Stimulated activated naive CD8-positive, alpha-beta T cell treated with anti-CD3 and anti-CD28 coated beads, Interleukin-15, Interleukin-2, amounts not matched to agents 100 ng/mL and 50 ng/mL, for 24 hours (primary cell): Measurements from ENCODE around the gene SMC3.
A peak's percentile ranks its signal among the peaks of the same experiment; 100 is the strongest.

Experiments
- H3K27ac Mint-ChIP-seq: one replicate; pipeline ENCODE4 v1.8.0; 2021; ENCODE audit warnings: mild to moderate bottlenecking, mixed read lengths
- H3K27me3 Mint-ChIP-seq: one replicate; pipeline ENCODE4 v1.8.0; 2021; ENCODE audit warnings: mixed read lengths
- H3K36me3 Mint-ChIP-seq: one replicate; pipeline ENCODE4 v1.8.0; 2021; ENCODE audit warnings: low read depth, mixed read lengths
- H3K4me1 Mint-ChIP-seq: one replicate; pipeline ENCODE4 v1.8.0; 2021; ENCODE audit warnings: low read depth, mixed read lengths
- H3K4me3 Mint-ChIP-seq: one replicate; pipeline ENCODE4 v1.8.0; 2021; ENCODE audit warnings: mild to moderate bottlenecking, mixed read lengths
- H3K9me3 Mint-ChIP-seq: one replicate; pipeline ENCODE4 v1.8.0; 2021; ENCODE audit warnings: mixed read lengths

The SMC3 gene

GRCh38 chr10:110533149-110533548 lies 34.3 kb upstream of the SMC3 start:
- Mint-ChIP-seq H3K27ac (peak overlapping the region; percentile 12), H3K4me1 (peaks cover 68% of the 10 kb centered on the region), H3K36me3 (no peaks in the 10 kb centered on the region), H3K4me3 (no peak overlapping the region), H3K27me3 (no peaks in the 10 kb centered on the region), H3K9me3 (no peaks in the 10 kb centered on the region)

DNA sequence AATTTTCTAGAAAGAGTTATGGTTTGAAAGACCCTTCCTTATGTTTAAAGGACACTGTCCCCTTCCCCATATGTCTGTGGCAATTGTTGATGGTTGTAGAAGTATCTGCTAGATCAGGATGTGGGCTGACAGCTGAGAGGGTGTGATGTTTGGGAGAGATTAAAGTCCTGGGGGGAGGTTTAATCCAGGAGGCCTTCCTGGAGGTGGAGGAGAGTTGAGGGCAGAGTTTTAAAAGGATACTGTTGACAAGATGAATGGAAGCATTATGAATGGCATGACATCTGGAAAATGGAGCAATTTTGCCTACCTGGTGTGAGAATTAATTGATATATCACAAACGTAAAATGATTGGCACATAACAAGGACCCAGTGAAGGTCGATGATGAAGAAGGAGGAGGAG lies 32.9 kb upstream of the SMC3 start:
- peaks cover 56% of the 10 kb centered on the region for H3K4me1 Mint-ChIP-seq
- peak overlapping the region; percentile 64 for H3K27ac Mint-ChIP-seq

GRCh38 chr10:110535958-110536891 lies 31.3 kb upstream of the SMC3 start:
- peaks cover 50% of the 10 kb centered on the region for H3K4me1 Mint-ChIP-seq
- no peaks in the 10 kb centered on the region for H3K9me3 Mint-ChIP-seq
- peak overlapping the region; percentile 61 for H3K4me3 Mint-ChIP-seq
- peak overlapping the region; percentile 97 for H3K27ac Mint-ChIP-seq
- H3K27me3 Mint-ChIP-seq, result no peaks in the 10 kb centered on the region
- no peaks in the 10 kb centered on the region for H3K36me3 Mint-ChIP-seq

More for the DNA sequence above, 32.9 kb upstream of the SMC3 start:
- Mint-ChIP-seq H3K4me3 (peak overlapping the region; percentile 35), H3K9me3 (no peaks in the 10 kb centered on the region), H3K27me3 (no peaks in the 10 kb centered on the region), H3K36me3 (no peaks in the 10 kb centered on the region)

DNA sequence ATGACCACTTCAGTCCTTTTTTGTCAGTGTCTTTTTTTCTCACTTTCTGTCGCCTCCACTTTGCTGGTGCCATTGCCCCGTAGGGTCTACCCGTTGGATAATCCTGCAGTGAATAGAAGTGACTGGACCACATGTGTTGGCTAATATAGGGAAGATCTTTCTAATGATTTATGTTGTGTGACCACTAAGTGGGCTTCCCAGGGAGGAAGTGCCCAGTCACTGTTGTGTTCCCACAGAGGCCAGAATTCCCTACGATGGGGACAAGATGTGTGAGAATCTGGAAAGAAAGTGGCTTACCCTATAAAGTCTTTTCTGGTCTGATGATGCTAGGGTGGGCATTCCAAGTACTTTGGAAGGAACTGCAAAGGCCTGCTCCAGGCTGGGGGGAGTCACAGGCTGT lies 28.4 kb upstream of the SMC3 start:
- no peaks in the 10 kb centered on the region for H3K9me3 Mint-ChIP-seq
- no peaks in the 10 kb centered on the region for H3K36me3 Mint-ChIP-seq
- H3K4me3 Mint-ChIP-seq, result no peak overlapping the region
- H3K27me3 Mint-ChIP-seq, result no peaks in the 10 kb centered on the region
- no peak overlapping the region for H3K27ac Mint-ChIP-seq
- H3K4me1 Mint-ChIP-seq, result peaks cover 46% of the 10 kb centered on the region

GRCh38 chr10:110540031-110540430 lies 27.5 kb upstream of the SMC3 start:
- Mint-ChIP-seq H3K27ac (no peak overlapping the region), H3K4me3 (no peak overlapping the region), H3K27me3 (no peaks in the 10 kb centered on the region)

DNA sequence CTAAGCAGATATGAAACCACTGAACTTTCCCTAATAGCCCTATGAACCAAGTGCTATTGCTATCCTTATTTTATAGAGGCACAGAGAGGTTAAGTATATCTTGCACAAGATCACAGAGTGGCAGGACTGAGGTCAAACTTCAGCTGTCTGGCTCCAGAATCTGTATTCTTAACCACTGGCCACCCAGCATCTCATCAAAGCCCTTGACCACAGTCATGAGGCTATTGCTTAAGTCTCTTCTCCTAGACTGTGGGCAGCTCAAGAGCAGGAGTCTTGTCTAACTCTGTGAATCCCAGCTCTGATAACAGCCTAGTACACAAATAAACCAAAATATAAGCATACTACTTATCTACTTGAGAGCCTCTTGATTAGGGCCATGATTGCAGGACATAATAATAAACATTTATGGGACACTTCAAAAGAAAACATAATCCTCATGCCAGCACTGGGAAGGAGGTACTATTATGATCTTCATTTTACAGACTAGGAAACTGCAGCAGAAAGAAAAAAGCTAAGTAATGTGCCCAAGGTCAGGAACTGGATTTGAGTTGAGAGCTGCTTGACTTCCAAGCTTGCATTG lies 22.4 kb upstream of the SMC3 start:
- H3K4me1 Mint-ChIP-seq, result peaks cover 17% of the 10 kb centered on the region
- H3K27ac Mint-ChIP-seq, result no peak overlapping the region
- H3K27me3 Mint-ChIP-seq, result peaks cover 12% of the 10 kb centered on the region
- no peak overlapping the region for H3K4me3 Mint-ChIP-seq
- H3K9me3 Mint-ChIP-seq, result no peaks in the 10 kb centered on the region
- no peaks in the 10 kb centered on the region for H3K36me3 Mint-ChIP-seq

More at GRCh38 chr10:110540031-110540430, 27.5 kb upstream of the SMC3 start:
- Mint-ChIP-seq H3K36me3 (no peaks in the 10 kb centered on the region), H3K9me3 (no peaks in the 10 kb centered on the region), H3K4me1 (peaks cover 37% of the 10 kb centered on the region)

GRCh38 chr10:110546077-110546476 lies 21.4 kb upstream of the SMC3 start:
- H3K36me3 Mint-ChIP-seq, result no peaks in the 10 kb centered on the region
- peaks cover 20% of the 10 kb centered on the region for H3K27me3 Mint-ChIP-seq
- H3K4me1 Mint-ChIP-seq, result peaks cover 14% of the 10 kb centered on the region
- H3K27ac Mint-ChIP-seq, result no peak overlapping the region
- no peak overlapping the region for H3K4me3 Mint-ChIP-seq
- H3K9me3 Mint-ChIP-seq, result no peaks in the 10 kb centered on the region

DNA sequence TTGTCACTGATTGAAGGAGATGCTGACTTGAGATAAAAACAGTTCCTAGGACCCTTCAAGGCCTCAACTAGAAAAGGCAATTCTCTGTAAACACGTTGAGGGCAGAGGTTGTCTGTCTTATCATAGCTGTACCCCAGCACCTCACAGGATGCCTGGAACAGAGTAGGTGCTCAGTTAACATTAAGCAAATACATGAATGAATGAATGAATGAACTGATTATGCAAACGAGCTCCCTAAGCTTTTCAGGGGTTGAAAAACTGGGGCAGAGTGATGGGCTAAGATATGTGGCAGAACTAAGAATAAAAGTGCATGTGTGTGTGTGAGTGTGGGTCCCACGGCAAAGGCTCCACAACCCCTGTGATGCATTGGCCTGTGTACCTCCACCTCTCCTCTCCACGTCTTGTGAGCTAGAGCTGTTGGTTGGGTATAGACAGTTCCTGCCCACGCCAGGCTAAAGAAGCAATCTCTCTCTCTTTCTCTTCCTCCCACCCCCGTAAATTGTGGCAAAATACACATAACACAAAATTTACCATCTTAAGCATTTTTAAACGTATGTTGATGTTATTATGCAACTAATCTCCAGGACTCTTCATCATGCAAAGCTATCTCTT lies 20.9 kb upstream of the SMC3 start:
- H3K9me3 Mint-ChIP-seq, result no peaks in the 10 kb centered on the region
- no peak overlapping the region for H3K27ac Mint-ChIP-seq
- no peaks in the 10 kb centered on the region for H3K36me3 Mint-ChIP-seq
- H3K4me3 Mint-ChIP-seq, result no peak overlapping the region
- H3K4me1 Mint-ChIP-seq, result peaks cover 14% of the 10 kb centered on the region
- peaks cover 25% of the 10 kb centered on the region for H3K27me3 Mint-ChIP-seq

DNA sequence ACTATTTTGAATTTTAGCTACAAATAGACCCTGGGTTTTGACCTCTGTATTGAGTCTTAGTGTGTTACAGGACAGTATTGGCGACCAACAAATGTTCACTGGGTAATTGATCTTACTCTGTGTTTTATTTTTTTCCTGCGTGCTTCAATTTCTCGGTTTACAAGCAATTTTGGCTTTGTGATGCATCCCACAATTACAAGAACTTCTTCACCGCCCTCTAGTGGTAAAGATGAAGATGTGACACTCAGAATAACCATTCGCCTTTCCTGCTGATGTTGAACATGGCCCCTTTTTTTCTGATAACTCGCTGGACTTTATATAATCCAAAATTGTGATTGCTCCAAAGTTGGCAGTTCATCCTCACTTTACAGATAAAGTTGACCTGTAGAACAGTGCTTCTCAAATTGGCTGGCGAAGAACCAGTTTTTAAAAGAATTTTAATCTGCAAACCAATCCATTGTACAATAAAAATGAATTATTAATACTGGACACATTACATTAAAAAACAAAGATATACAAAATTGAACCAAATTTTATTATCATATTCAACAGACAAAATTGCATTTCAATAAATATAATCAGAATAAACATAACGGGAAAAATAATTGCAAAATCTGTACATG lies 20.2 kb upstream of the SMC3 start:
- H3K27me3 Mint-ChIP-seq, result peaks cover 31% of the 10 kb centered on the region
- H3K4me1 Mint-ChIP-seq, result peaks cover 14% of the 10 kb centered on the region
- H3K27ac Mint-ChIP-seq, result no peak overlapping the region
- no peaks in the 10 kb centered on the region for H3K9me3 Mint-ChIP-seq
- H3K36me3 Mint-ChIP-seq, result no peaks in the 10 kb centered on the region
- H3K4me3 Mint-ChIP-seq, result no peak overlapping the region

- Mint-ChIP-seq H3K36me3 (no peaks in the 10 kb centered on the region), H3K4me3 (no peak overlapping the region), H3K27ac (no peak overlapping the region), H3K27me3 (peaks cover 34% of the 10 kb centered on the region), H3K9me3 (no peaks in the 10 kb centered on the region), H3K4me1 (peaks cover 14% of the 10 kb centered on the region)
Observed at GRCh38 chr10:110548002-110548401, 19.5 kb upstream of the SMC3 start.

DNA sequence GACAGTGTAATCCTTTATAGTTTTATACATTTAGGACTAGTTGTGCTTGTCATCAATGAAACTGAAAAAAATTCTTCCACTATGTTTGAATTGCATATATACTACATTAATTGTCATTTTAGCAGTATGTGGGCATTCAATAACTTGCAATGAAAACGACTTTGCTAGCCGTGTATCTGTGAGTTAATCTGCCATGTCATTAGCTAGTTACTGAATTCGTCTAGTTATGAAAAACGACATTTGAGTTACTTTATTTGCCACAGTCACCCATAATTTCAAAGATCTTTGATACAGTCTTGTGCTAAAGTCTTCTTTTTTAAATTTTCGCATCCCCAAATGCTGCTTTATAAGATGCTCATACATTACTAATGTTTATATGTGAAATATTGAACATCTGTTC lies 18.3 kb upstream of the SMC3 start:
- H3K4me3 Mint-ChIP-seq, result no peak overlapping the region

DNA sequence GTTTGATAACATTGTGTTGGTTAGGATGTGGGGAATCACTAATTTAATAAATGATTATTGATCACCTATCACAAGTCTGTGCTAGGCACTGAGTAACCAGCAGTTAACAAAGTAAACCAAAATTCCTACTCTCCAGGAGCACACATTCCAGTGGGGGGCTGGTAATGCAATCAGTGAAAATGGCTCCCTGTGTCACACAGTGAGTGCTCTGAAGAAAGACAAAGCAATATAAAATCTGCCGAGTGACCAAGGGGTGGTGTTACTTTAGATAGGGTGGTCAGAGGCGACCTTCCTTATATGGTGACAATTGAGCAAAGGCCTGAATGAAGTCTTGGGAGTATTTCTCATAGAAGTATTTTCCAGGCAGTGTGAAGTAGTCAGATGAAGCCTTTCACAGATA lies 13.6 kb upstream of the SMC3 start:
- peaks cover 32% of the 10 kb centered on the region for H3K27me3 Mint-ChIP-seq
- H3K4me1 Mint-ChIP-seq, result peaks cover 7% of the 10 kb centered on the region
- H3K36me3 Mint-ChIP-seq, result no peaks in the 10 kb centered on the region
- H3K27ac Mint-ChIP-seq, result no peak overlapping the region
- H3K4me3 Mint-ChIP-seq, result no peak overlapping the region
- peaks cover 3% of the 10 kb centered on the region for H3K9me3 Mint-ChIP-seq

More for the DNA sequence above, 18.3 kb upstream of the SMC3 start:
- H3K27me3 Mint-ChIP-seq, result peaks cover 34% of the 10 kb centered on the region
- no peaks in the 10 kb centered on the region for H3K9me3 Mint-ChIP-seq
- no peaks in the 10 kb centered on the region for H3K36me3 Mint-ChIP-seq
- peaks cover 14% of the 10 kb centered on the region for H3K4me1 Mint-ChIP-seq
- no peak overlapping the region for H3K27ac Mint-ChIP-seq

GRCh38 chr10:110556296-110556695 lies 11.2 kb upstream of the SMC3 start:
- Mint-ChIP-seq H3K9me3 (peaks cover 6% of the 10 kb centered on the region), H3K27ac (no peak overlapping the region), H3K27me3 (peaks cover 26% of the 10 kb centered on the region), H3K4me1 (peaks cover 7% of the 10 kb centered on the region), H3K36me3 (no peaks in the 10 kb centered on the region), H3K4me3 (no peak overlapping the region)

DNA sequence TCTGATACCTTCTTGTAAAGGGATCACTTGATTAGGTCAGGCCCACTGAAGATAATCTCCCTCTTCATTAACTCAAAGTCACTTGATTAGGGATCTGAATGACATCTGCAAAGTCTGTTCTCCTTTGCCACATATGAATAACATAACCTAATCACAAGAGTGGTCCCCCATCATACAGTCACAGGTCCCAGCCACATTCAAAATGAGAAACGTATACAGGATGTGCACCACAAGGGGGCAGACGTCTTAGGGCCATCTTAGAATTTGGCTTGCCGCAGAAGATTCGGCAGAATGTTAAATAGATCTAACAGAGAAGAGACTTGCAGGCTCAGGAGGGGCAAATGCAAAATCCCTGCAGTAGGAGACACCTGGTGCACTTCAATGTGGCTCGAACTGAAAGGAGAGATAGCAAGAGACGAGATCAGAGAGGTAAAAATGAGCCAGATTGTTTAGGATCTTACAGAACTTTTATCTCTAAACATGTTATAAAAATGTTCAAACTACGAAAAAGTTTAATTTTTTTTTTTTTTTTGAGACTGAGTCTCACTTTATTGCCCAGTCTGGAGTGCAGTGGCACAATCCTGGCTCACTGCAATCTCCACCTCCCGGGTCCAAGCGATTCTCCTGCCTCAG lies 10.4 kb upstream of the SMC3 start:
- no peaks in the 10 kb centered on the region for H3K36me3 Mint-ChIP-seq
- H3K4me3 Mint-ChIP-seq, result no peak overlapping the region
- H3K9me3 Mint-ChIP-seq, result peaks cover 8% of the 10 kb centered on the region
- peaks cover 23% of the 10 kb centered on the region for H3K27me3 Mint-ChIP-seq
- H3K27ac Mint-ChIP-seq, result no peak overlapping the region
- peaks cover 7% of the 10 kb centered on the region for H3K4me1 Mint-ChIP-seq
